Retina (tissue), 1 donor: ENCODE measurements around the gene MAPKAPK3.

Source experiments
- DNase-seq: peaks from one replicate; pipeline ENCODE4 v3.0.0-alpha.2; 2016

The MAPKAPK3 gene

DNA sequence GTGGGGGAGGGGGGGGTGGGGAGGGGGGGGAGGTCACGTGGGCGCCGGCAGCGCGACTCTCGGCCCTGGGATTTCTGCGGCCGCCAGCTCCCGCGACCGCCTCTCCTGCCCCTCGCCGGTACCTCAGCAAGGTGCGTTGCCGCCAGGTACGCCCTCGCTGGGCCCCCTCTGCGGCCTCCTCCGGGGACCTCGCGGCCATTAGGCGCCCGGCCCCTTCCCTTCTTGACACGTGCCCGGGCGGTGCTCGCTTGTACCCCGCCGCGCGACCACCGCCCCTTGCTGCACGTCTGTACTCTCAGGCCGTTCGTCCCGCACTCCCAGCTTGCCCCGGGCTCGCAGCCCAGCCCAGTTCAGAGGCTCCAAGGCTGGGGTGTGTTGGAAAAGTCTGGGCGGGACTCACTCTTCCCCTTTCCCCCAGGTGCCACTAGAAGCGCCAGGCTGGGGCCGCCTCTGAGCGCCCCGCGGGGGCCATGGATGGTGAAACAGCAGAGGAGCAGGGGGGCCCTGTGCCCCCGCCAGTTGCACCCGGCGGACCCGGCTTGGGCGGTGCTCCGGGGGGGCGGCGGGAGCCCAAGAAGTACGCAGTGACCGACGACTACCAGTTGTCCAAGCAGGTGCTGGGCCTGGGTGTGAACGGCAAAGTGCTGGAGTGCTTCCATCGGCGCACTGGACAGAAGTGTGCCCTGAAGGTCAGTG, at the start of gene MAPKAPK3:
Gene MAPKAPK3 (plus strand): TSS at position 56 of the 696 bp plus-strand sequence. CDS start 415 bp downstream, at position 471.
- DNase-seq: peak; percentile 85

DNA sequence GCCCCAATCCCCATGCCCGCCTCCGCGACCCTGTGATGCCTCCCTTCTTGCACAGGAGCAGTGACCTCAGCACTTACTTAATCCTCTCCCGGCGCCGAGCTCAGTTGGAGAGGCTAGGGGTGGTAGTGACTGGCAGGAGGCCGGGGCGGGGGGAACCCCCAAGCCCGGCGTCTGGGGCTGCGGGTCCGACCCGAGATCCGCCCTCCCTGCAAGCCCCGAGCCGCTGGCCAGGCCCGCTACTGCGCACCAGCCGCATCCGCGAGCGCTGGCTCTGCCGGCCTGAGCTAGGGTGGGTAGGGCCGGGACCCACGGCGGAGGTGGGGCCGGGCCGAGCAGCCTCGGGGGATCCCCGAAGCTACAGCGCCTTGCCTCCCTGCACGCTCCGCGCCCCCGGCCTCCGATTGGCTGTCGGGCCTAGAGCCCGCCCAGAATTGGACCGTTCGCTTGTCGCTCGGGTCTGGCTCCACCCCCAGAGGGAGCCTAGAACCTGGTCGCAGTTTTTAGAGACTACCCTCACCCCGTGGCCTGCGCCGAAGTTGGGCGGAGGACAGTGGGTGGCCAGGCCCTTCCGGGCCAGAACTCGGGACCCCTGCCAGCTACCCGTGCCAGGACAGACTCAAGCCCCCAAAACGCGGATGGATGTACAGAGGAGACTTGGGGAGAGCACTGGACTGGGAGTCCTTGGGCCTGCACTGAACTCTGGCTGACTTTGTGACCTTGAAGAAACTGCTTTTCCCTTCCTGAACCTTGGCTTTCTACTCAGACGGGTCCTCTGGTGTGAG, 49.4 kb upstream of the MAPKAPK3 start, which contains the start of gene C3orf18:
Gene C3orf18 (minus strand): TSS at position 362 of the 782 bp plus-strand sequence. CDS start 2,048 bp downstream, outside the sequence.
- DNase-seq: peak; percentile 88

DNA sequence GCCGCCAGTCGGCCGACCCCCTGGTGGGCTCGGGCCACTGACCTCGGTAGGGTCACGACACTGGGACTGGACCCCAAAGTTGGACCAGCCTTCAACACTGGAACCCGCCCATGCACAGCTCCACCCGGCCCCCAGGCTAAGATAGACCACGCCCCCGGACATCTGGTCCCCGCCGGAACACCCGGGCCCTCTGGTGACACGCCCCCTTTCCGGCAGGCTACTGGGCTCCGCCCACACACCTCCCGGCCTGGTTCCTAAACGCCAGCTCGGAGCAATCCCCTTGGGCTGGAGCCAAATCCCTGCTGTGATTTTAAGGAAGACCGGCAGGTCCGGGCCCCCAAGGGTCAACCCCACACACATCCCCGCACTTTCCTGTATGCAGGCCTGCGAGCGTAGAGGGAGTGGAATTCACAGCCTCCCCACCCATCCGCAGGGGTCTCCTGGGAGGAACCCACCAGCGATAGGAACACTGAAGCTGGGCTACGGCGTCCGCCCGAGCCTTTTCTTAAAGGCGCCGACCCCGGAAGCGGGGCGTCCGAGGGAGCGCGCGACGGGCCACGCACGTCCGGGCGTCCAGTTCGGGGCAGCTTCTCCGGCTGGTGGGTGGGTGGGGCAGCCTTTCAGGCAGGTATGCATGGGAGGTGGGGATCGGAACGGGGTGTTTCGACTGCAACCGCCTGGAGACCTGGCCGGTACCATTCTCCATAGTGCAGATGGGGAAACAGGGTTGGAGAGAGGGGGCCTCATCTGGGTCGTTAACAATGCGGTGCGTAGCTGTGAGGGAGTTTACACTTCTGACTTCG, 47.8 kb upstream of the MAPKAPK3 start, which contains the start of gene HEMK1:
Gene HEMK1 (plus strand): TSS at position 576 of the 803 bp plus-strand sequence. CDS start 1,583 bp downstream, outside the sequence.
- peak; percentile 98 for DNase-seq

DNA sequence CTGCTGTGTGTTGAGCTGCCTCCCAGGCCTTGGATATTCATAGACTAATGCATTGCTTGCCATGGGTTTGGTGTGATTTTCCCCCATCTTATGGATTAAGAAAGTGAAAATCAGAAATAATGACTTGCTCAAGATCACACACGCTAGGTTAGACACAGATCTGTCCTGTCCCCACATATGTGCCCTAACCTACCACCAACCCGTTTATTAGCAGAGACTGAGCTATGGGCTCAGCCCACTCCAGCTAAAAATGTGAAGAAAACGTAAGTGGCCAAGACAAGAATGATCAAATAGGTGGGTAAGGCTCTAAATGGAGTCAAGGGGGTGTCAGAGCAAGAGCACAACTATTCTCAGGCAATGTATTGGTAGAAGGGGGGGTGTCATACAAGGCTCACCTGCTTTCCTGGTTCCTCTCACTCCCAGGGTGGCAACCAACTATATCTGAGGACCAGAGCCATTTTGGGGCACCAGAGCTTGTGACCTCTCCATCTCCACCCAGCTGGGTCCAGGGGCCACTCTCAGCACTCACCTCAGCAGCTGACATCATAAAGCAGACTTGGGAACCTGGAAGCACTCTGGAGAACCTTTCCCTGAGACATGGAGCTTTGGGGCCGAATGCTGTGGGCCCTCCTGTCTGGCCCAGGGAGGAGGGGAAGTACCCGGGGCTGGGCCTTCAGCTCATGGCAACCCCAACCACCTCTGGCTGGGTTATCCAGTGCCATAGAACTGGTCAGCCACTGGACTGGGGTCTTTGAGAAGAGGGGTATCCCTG, 46.3 kb upstream of the MAPKAPK3 start:
- no peak for DNase-seq

DNA sequence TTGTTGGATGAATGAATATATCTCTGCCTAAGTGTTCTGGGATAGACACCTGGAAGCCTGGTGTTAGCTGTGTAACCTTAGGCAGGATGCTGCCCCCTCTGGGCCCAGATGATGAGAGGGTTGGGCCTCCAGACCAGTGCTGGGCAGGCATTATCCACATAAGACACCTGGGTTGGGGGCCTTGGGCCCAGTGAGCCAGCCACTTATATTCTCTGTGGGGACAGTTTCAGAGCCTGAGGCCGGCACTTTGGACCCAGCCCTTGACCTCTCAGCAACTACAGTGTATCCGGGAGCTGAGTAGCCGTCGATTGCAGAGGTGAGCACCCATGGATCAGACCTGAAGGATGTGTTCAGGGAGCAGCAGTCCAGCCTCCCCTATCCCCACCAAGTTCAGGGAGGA, 45.5 kb upstream of the MAPKAPK3 start:
- no peak for DNase-seq

DNA sequence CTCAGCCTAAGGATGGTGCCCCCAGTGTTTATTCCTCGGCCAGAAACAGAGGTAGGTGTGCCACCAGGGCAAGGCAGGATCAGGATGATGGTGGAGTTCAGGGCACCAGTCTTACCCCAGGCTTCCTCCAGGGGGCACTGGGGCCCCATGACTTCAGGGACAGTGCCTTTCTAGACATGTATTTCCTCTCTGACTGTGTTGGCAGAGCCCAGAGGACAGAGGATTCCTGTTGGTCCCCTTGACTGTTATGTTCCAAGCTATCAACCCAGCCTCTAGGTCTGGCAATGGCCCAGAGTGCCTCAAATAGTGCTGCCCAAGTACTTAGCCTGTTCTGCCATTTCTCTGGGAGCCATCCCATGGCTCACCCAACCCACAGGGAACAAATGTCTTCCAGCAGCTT, 44.8 kb upstream of the MAPKAPK3 start:
- DNase-seq: peak; percentile 70

DNA sequence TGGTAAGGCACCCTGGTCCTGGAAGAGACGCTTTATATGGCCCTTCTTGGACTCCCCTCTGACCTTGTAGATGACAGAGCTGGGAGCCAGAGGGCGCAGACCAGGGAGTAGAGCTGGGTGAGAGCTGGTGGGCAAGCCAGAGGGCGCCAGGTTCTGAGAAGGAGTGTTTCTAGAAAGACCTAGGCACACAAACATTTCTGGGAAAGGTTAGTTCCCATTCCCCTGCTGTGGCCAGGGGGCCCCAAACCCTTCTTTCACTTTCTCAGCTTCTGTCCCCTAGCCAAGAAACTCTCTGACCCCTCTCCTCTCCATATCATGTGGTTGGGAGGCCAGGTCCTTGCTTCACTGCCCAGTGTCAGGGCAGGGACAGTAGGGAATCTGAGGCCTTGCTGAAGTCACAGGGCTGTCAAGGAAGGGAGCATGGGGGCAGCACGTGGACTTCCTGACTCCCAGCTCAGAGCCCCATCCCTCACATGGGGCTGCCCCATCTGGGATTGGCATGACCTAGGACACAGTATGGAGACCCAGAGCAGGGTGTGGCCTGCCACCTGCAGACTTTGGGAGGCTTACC, 44.1 kb upstream of the MAPKAPK3 start:
- DNase-seq: no peak

DNA sequence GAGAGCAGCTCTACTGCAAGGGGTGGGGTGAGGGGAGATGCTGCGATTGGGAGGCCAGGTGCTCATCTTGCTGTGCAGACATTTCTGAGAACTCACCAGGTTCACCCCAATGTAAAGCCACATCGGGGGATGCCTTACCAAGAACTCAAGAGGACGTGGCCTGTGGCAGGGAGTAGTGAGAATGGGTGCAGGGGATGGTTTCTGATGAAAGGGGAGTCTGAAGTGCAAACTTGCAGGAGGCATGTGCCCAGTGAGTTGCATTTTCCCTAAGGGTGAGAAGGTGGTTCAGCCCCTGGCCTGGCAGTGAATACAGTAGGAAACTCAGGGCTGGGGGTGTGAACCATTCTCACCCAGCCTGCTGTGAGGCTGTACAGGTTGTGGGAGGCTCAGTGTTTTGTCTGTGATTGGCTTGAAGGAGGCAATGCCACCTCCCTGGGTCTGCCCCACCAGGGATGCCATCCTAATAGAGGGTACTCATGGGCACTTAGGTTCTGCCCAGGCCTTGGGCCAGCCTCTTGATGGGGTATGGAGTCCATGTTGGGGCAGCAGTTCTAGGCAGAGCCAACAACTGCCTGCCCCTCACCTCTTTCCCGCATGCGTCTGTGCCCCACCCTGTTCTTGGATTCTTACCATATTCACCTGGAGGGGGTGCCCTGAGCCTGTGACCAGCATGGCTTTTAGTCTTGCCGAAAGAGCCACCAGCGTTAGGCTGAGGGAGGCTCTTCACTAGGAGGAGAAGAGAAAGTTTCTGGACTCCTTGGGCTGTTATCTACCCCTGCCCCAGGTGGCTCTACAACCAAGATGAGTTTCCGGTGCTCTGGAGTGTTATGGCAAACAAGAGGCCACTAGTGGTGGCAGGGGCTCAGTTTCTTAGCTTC, 43.1 kb upstream of the MAPKAPK3 start:
- DNase-seq: no peak

DNA sequence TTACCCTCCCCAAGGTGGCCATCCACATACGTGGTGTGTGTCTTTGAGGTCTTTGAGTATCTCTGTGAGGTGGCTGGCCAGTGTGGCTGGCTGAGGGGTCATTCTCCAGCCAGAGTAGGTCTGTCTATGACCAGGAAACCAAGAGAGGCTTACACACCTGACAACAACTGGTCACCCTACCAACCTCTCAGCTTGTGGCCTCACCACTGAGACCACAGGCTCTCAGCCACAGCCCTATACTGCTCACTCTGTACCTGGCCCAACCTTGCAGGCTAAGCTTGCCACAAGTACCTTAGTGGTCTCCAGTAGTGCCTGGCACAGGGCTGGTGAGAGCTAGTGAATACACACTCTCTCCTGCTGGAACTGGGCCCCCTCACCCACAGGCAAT, 42.5 kb upstream of the MAPKAPK3 start:
- no peak for DNase-seq

DNA sequence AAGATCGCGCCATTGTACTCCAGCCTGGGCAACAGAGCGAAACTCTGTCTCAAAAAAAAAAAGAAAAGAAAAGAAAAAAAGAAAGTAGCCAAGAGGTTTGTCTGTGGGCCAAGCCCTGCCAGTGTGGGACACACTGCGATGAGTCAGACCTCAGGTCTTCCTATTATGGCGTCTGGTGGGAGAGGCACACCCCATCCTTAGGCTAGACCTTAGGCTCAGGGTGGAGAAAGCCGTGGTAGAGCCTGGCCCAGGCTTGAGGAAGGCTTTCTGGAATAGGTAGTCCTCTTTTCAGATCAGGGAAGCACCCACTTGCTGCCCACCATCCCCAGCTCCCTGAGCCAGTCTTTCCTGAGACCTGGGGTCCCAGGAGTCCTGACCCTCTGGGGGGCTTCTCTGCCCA, 41.6 kb upstream of the MAPKAPK3 start:
- DNase-seq: no peak

DNA sequence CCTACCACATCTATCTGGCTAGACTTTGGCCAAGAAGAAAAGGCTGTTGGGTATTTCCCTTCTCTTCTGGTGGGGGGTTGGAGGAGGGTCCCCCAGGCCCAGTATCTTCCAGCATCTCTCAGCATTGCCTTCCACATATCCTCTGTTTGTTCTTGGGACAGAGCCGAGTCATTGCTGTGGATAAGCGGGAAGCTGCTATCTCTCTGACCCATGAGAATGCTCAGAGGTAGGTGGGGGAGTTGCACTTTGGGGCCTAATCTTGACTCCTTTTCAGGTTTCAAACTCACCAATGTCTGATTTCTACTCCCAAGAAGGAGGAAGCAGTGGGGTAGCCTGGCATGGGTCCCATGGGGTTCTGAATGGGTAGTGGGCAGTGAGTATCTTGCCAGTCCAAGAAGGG, 39.6 kb upstream of the MAPKAPK3 start:
- DNase-seq: no peak

DNA sequence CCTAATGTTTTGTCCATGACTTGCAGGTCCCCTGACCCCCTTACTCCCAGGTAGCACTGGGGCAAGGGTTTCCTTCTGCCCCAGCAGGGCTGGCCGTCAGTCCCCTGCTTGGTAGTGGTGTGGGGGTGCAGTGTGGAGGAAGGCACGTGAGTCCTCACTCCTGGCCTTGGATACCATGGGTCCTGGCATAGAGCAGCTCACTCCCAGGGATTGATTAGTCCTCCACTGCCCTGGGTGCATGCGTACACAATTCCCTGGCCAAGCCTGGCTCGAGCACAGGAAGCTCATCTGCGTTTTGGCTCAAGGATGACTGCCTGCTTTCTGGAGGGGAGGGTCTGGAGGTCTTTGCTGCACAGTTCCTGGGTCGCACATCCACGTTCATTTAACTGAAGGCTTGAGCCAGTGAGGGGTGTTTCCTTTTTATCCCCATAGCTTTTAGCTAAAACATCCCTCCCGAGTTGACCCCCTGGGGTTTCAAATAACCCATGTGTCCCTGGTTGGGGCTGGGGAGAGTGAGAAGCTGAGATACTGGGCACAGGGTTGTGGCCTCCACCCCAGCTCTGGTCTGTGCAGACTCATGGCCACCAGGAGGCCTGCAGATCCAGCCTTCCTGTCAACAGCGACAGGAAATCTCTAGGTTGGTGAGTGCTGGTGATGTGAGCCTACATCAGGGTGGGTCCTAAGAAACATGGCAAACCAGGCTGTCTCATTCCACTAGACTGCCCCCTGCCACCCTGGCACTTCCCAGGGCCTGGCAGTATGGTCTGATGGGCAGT, 36.1 kb upstream of the MAPKAPK3 start:
- DNase-seq: no peak

DNA sequence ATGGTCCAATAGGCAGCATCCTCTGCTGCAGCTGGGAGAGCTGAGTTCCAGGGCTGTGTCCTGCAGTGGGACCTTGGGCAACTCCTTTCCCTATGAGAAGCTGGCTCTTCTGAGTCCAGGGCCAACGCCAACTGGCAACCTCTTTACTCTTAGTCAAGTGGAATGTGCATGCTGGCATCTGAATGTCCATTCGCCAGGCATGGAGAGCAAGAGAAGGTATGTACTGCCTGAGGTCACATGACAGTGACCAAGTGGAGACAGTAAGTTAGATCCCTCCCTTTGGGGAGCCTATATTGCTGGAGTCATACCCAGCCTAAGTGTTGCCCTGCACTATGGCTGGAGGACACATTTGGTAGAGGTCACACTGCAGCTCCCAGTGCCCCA, 35.5 kb upstream of the MAPKAPK3 start:
- no peak for DNase-seq

DNA sequence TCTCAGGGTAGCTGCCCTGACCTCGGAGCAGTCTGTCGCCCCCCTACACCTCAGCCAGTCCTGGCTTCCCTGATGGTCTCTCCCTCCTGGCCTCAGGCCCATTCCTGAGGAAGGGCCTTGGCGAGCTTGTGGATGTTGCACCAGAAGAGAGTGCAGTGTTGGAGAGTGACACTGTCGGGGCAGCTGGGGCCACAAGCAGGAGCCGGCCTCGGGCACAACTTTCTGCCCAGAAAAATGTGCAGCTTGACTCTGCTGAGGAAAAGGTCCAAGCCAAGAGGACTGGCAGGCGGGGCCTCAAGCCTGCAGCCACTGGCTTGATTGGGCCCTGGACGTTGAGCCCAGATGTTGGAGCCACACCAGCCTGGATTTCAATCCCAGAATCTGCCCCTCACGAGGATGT, 34.9 kb upstream of the MAPKAPK3 start:
- DNase-seq: no peak

DNA sequence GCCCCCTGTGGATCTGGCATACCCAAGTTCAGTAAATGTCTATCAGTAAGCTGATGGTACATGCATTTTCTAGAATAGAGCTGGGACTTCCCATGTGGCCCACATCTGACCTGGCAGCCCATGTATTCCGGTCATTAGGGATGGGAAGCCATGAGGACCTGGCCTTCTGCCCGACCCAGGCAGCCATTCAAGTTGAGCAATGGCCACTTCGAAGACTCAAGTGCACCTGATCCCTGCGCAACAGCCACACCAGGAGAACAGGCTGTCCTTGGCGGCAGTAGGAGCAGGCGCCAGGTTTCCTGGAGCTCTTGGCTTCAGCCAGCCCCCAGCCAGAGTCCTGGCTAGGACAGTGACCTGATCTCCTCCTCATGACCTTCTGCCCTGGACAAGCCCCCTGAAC, 33.1 kb upstream of the MAPKAPK3 start:
- no peak for DNase-seq

DNA sequence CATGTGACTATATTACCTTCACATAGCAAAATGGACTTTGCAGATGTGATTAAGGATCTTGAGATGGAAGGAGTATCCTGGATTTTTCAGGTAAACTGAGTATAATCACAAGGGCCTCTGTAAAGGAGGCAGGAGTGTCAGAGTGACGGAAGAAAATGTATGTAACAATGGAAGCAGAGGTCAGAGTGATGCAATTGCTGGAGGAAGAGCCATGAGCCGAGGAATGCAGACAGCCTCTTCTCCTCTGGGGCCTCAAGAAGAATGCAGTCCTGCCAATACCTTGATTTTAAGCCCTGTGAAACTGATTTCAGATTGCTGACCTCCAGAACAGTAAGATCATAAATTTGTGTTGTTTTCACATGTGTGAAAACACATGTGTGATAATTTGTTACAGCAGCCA, 32.6 kb upstream of the MAPKAPK3 start:
- DNase-seq: no peak

DNA sequence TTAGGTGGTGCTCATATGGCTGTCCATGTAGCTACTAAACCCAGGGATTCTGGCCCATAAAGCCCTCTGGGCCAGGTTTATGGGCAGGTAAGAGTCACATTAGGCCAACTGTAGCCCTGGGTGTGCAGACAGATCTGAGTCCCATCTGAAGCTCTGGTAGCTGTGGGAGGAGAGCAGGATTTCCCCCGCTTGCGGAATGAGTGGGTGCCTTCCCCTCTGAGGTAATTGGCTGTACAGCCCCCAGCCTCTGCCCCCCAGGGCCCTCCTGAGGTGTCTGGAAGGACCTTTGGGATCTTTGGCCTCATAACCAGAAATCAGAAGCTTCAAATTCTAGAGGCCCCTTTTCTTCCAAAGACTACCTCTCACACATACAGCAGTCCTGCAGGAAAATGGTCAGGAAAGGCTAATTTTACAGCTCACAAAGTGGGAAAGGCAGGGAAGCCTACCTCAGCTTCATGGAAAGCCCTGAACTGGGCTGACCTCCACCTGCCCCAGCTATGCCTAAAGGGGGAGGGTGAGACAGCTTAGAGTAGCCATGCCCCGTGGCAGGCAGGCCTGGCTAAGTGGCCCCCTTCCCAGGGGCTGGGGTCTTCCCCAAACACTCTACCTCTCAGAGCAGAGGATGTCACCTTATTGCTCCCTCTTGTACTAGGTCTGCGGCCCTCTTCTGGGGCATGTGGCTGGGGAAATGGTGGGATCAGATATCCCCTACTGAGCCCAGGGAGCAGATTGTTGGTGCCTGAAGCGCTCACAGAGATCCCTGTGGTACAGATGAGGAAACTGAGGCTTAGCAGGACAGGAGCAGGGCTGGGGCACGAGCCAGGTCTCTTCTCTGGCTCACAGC, 30.8 kb upstream of the MAPKAPK3 start:
- DNase-seq: no peak

DNA sequence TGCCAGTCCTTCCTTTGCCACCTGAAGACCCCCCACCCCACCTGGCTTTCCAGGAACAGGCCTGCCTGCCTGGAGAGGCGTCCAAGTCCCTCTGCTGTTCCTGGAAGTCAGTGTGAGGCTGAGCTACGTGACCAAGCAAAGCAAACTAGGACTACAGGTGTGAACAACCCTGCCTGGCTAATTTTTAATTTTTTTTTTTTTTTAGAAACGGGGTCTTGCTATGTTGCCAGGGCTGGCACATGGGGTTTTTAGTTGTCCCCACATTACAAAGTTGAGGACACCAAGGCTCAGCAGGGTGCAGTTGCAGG, 30.2 kb upstream of the MAPKAPK3 start:
- no peak for DNase-seq

DNA sequence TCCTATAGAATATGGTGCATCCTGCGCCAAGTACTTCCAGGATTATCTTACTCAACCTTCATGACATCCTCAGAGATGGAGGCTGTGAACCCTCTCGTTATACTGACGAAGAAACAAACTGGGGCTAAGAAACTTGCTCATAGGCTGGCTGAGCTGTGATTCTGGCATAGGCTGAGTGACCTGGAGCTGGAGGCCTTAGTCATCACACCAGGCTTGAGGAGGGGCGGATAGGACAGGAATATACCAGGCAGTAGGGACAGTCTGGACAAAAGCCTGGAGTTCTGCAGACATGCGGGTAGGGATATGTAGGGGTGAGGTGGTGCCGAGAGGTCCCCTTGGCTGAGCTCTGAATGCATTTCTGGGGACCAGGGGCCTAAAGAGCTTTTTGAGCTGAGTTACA, 29.6 kb upstream of the MAPKAPK3 start:
- DNase-seq: no peak
